ENCODE data around the gene ZNF140. TPM values are rescaled to one million over a fixed set of nuclear protein-coding genes. Genes with fewer than 3 reads are reported as not detected.

ZNF140 gene
- total RNA-seq, 1 experiment from 2014 or later = 11.1 TPM

DNA sequence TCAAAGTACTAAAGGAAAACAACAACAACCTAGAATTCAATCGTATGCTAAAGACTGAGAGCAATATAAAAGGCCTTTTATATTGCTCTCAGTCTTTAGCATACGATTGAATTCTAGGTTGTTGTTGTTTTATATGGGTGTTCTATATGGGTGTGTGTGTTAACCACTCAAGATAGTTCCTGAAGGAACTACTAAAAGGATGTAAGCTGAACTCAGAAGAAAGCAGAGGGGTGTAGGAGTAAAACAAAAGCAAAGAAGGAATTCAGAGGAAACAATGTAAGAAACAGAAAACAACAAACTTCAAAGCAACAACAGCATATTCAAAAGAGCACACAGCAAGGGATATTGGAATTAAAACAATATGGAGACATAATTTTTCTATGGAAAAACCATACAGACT lies 44.0 kb downstream of the ZNF140 start:
- Histone ChIP-seq H3K9me3 (ENCODE audit: insufficient read depth, low read depth) (peaks cover 78% of the 10 kb centered on the region), H3F3A (ENCODE audit: insufficient read depth, low read depth) (peaks cover 6% of the 10 kb centered on the region; the same call in 1 of the 2 replicates), H3K27ac (no peak overlapping the region), H3K79me2 (ENCODE audit: low read depth) (no peaks in the 10 kb centered on the region), H3K4me1 (replicated peaks; ENCODE audit: insufficient read depth) (no peaks in the 10 kb centered on the region), H3K9me2 (ENCODE audit: insufficient read depth) (no peaks in the 10 kb centered on the region), H2AFZ (no peak overlapping the region), H3K36me3 (ENCODE audit: low read depth) (peaks cover 36% of the 10 kb centered on the region), H3K4me2 (no peak overlapping the region), H4K20me1 (ENCODE audit: insufficient read depth) (no peaks in the 10 kb centered on the region), H3K27me3 (ENCODE audit: insufficient read depth, low read depth) (no peaks in the 10 kb centered on the region), H3K4me3 (no peak overlapping the region)
- ChIA-PET CTCF (no interaction called here), POLR2A (ENCODE audit: unreplicated experiment) (no interaction called here)
- intact Hi-C loops (cut with micrococcal nuclease; ENCODE audit: unreplicated experiment) = no loop called here
- no TSS peak for BruUV-seq (replicated peaks)
- TF ChIP-seq, protein P1, sequence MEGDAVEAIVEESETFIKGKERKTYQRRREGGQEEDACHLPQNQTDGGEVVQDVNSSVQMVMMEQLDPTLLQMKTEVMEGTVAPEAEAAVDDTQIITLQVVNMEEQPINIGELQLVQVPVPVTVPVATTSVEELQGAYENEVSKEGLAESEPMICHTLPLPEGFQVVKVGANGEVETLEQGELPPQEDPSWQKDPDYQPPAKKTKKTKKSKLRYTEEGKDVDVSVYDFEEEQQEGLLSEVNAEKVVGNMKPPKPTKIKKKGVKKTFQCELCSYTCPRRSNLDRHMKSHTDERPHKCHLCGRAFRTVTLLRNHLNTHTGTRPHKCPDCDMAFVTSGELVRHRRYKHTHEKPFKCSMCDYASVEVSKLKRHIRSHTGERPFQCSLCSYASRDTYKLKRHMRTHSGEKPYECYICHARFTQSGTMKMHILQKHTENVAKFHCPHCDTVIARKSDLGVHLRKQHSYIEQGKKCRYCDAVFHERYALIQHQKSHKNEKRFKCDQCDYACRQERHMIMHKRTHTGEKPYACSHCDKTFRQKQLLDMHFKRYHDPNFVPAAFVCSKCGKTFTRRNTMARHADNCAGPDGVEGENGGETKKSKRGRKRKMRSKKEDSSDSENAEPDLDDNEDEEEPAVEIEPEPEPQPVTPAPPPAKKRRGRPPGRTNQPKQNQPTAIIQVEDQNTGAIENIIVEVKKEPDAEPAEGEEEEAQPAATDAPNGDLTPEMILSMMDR (conservative IDR thresholded peaks at IDR 0.05) = no peak
- TF ChIP-seq EZH2 (IDR thresholded peaks at IDR 0.05; ENCODE audit: low read depth) = no peak
- no peak for DNase-seq

DNA sequence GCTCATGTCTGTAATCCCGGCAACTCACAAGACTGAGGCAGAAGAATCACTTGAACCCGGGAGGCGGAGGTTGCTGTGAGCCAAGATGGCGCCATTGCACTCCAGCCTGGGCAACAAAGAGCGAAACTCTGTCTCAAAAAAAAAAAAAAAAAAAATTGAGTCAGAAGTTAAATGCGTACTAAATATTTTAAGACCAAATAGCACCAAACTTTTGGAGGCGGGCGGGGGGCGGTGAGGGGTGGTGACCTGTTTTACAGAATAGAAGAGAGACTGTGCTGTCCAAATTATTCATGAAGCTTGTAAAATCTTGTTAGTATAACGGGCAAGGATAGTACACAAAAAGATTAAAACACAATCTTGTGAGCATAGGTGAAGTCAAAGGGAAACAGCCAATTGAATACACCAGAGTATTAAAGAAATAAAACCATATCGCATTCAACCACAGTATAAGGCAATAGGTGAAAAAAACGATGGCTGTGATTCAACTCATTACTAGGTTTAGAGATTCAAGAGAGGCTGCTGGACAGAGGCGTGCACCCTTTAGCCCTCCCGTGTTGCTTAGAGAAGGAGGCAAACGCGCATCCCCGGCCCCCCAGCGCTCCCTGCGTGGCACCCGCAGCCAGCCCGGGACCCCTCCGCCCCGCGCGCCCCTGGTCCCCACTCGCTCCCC lies 48.8 kb downstream of the ZNF140 start:
- no peak for DNase-seq
- Histone ChIP-seq H3F3A (ENCODE audit: insufficient read depth, low read depth) (peaks cover 12% of the 10 kb centered on the region), H3K4me1 (replicated peaks; ENCODE audit: insufficient read depth) (peaks cover 9% of the 10 kb centered on the region; the same call in 1 of the 2 replicates), H3K79me2 (ENCODE audit: low read depth) (0 out of 2 replicates have a peak, but pooled peaks cover 3% of the 10 kb centered on the region), H3K4me2 (peak overlapping the region; percentile 92), H2AFZ (peak overlapping the region; percentile 100), H3K9me2 (ENCODE audit: insufficient read depth) (no peaks in the 10 kb centered on the region), H4K20me1 (ENCODE audit: insufficient read depth) (no peaks in the 10 kb centered on the region), H3K36me3 (ENCODE audit: low read depth) (peaks cover 29% of the 10 kb centered on the region), H3K4me3 (peak overlapping the region; percentile 98), H3K9me3 (ENCODE audit: insufficient read depth, low read depth) (peaks cover 45% of the 10 kb centered on the region), H3K27me3 (ENCODE audit: insufficient read depth, low read depth) (no peaks in the 10 kb centered on the region), H3K27ac (peak overlapping the region; percentile 80)
- intact Hi-C loops (cut with micrococcal nuclease; ENCODE audit: unreplicated experiment) = loop anchor here (1.0 to 2.0 kb wide), 2 partner anchors 49 to 51 kb away; partner anchors contain the start of genes ZNF140 and ZNF268
- POLR2A ChIA-PET (ENCODE audit: unreplicated experiment) = no interaction called here
- CTCF ChIA-PET = no interaction called here
- BruUV-seq (replicated peaks) = no TSS peak
- TF ChIP-seq EZH2 (IDR thresholded peaks at IDR 0.05; ENCODE audit: low read depth) = no peak
- TF ChIP-seq, protein P1 (conservative IDR thresholded peaks at IDR 0.05) = no peak

DNA sequence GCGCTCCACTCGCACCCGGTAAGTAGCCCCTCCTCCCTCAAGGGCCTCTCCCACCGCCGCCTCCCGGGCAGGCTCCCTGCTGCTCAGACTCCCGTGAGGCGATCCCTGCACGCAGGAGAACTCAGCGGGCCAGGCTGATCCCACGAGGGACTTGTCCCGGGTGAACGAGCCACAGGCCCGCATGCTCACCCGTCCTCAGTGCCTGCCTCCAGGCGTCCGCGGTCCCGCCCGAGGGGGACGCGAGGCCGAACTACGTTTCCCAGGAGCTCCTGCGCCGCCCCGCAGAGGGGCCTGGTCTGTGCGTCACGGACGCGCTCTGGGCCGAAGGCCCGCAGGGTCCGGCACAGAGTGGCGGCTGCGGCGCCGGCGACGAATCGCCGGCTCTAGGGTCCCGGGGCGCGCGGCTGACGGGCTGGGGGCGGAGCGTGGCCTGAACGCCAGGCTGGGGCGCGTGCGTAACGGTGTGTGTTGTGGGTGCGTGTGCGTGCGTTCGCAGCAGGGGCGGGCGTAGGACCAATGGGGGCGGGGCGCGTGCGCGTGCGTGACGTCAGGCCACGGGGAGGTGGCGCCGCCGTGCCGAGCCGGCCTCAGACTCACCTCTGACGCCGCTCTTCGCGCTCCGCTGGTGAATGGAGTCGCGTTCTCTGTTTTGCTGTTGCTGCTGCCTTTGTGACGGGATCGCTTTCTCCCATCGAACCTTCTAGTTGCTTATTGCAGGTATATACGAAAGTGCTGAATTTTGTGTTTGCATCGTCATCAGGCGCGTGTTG lies 49.5 kb downstream of the ZNF140 start, which contains the start of the genes ZNF10 and ZNF891:
ZNF10 (plus strand) TSS at position 590 of the 770 bp plus-strand sequence. CDS start 13,866 bp downstream, outside the sequence.
ZNF891 (minus strand) TSS at position 237 of the 770 bp plus-strand sequence. CDS start 8,356 bp downstream, outside the sequence.
- H3K27me3 ChIP-seq (ENCODE audit: insufficient read depth, low read depth) = no peaks in the 10 kb centered on the region
- POLR2A ChIA-PET (ENCODE audit: unreplicated experiment) = no interaction called here
- H3K27ac ChIP-seq = peak within 1 kb of the TSS; percentile 80
- 0 out of 2 replicates have a peak, but pooled peaks cover 3% of the 10 kb centered on the region for H3K79me2 ChIP-seq (ENCODE audit: low read depth)
- CTCF ChIA-PET = interaction anchor here (0.6 kb wide), 1 partner anchor 109 kb away, joined by 5 read pairs; no protein-coding TSS in a partner anchor
- peaks cover 26% of the 10 kb centered on the region for H3K36me3 ChIP-seq (ENCODE audit: low read depth)
- TF ChIP-seq EZH2 (IDR thresholded peaks at IDR 0.05; ENCODE audit: low read depth) = no peak
- TF ChIP-seq, protein P1 (conservative IDR thresholded peaks at IDR 0.05) = no peak
- H3K4me3 ChIP-seq = peak within 1 kb of the TSS; percentile 98
- H4K20me1 ChIP-seq (ENCODE audit: insufficient read depth) = no peaks in the 10 kb centered on the region
- H3F3A ChIP-seq (ENCODE audit: insufficient read depth, low read depth) = peaks cover 12% of the 10 kb centered on the region
- H3K9me2 ChIP-seq (ENCODE audit: insufficient read depth) = no peaks in the 10 kb centered on the region
- peaks cover 9% of the 10 kb centered on the region; the same call in 1 of the 2 replicates for H3K4me1 ChIP-seq (replicated peaks; ENCODE audit: insufficient read depth)
- peak within 1 kb of the TSS; percentile 100 for H2AFZ ChIP-seq
- H3K9me3 ChIP-seq (ENCODE audit: insufficient read depth, low read depth) = peaks cover 39% of the 10 kb centered on the region
- DNase-seq = peak; percentile 79 to 96
- intact Hi-C loops (cut with micrococcal nuclease; ENCODE audit: unreplicated experiment) = loop anchor here (1.0 to 2.0 kb wide), 2 partner anchors 50 to 51 kb away; partner anchors contain the start of genes ZNF140 and ZNF268
- H3K4me2 ChIP-seq = peak within 1 kb of the TSS; percentile 92
- BruUV-seq (replicated peaks) = no TSS peak

All from PC-9 (cell line).